HEK293 (cell line): Measurements from ENCODE around the gene SEMA4C.

Experiments
- AEBP2 ChIP-seq: fragments of 450-650 bp; formaldehyde crosslinking; IDR thresholded peaks from 2 replicates; pipeline ENCODE4 v1.5.1; 2016; ENCODE audit warnings: missing biosample characterization, missing genetic modification characterization, borderline replicate concordance
- ATF2 ChIP-seq: fragments of 450-650 bp; formaldehyde crosslinking; IDR thresholded peaks from 2 replicates; pipeline ENCODE4 v1.5.1; 2016; ENCODE audit warnings: missing biosample characterization, missing genetic modification characterization, low read depth
- KLF17 ChIP-seq: fragments of 450-650 bp; formaldehyde crosslinking; IDR thresholded peaks from 2 replicates; pipeline ENCODE4 v1.5.1; 2016; ENCODE audit warnings: missing biosample characterization, missing genetic modification characterization
- PRDM1 ChIP-seq: fragments of 450-650 bp; formaldehyde crosslinking; IDR thresholded peaks from 2 replicates; pipeline ENCODE4; 2016; ENCODE audit warnings: missing biosample characterization, missing genetic modification characterization
- ZNF175 ChIP-seq: fragments of 450-650 bp; formaldehyde crosslinking; IDR thresholded peaks from 2 replicates; pipeline ENCODE4 v1.5.1; 2016; ENCODE audit warnings: missing biosample characterization, missing genetic modification characterization
- ZNF2 ChIP-seq: fragments of 450-650 bp; formaldehyde crosslinking; IDR thresholded peaks from 2 replicates; pipeline ENCODE4 v1.5.1; 2016; ENCODE audit warnings: missing biosample characterization, missing genetic modification characterization
- ZNF335 ChIP-seq: fragments of 450-650 bp; formaldehyde crosslinking; conservative IDR thresholded peaks from 2 replicates; pipeline ENCODE4 v1.5.1; 2016; ENCODE audit warnings: missing biosample characterization, missing genetic modification characterization
- ZNF341 ChIP-seq: fragments of 450-650 bp; formaldehyde crosslinking; IDR thresholded peaks from 2 replicates; pipeline ENCODE4; 2016; ENCODE audit warnings: low read depth, missing biosample characterization, missing genetic modification characterization
- ZNF354C ChIP-seq: fragments of 450-650 bp; formaldehyde crosslinking; IDR thresholded peaks from 2 replicates; pipeline ENCODE4 v1.5.1; 2016; ENCODE audit warnings: missing biosample characterization, missing genetic modification characterization, low read depth, borderline replicate concordance
- ZNF561 ChIP-seq: fragments of 450-650 bp; IDR thresholded peaks from 2 replicates; pipeline ENCODE4 v1.5.1; 2018; ENCODE audit warnings: missing biosample characterization, missing genetic modification characterization, borderline replicate concordance
- ZNF629 ChIP-seq: fragments of 450-650 bp; formaldehyde crosslinking; IDR thresholded peaks from 2 replicates; pipeline ENCODE4 v1.5.1; 2017; ENCODE audit warnings: missing biosample characterization, missing genetic modification characterization
- ZNF639 ChIP-seq: fragments of 450-650 bp; formaldehyde crosslinking; IDR thresholded peaks from 2 replicates; pipeline ENCODE4 v1.5.1; 2016; ENCODE audit warnings: missing biosample characterization, missing genetic modification characterization
- ZNF701 ChIP-seq: fragments of 450-650 bp; formaldehyde crosslinking; IDR thresholded peaks from 2 replicates; pipeline ENCODE4 v1.5.1; 2016; ENCODE audit warnings: missing biosample characterization, missing genetic modification characterization
- ZNF707 ChIP-seq: fragments of 450-650 bp; formaldehyde crosslinking; IDR thresholded peaks from 2 replicates; pipeline ENCODE4 v1.5.1; 2016; ENCODE audit warnings: missing biosample characterization, missing genetic modification characterization
- ZNF768 ChIP-seq: fragments of 450-650 bp; formaldehyde crosslinking; IDR thresholded peaks from 2 replicates; pipeline ENCODE4 v1.5.1; 2018; ENCODE audit warnings: missing biosample characterization, mild to moderate bottlenecking, missing genetic modification characterization
- ZNF777 ChIP-seq: fragments of 450-650 bp; formaldehyde crosslinking; IDR thresholded peaks from 2 replicates; pipeline ENCODE4 v1.5.1; 2017; ENCODE audit warnings: missing biosample characterization, missing genetic modification characterization, borderline replicate concordance
- ZNF830 ChIP-seq: fragments of 450-650 bp; IDR thresholded peaks from 2 replicates; pipeline ENCODE4 v1.5.0; 2018; ENCODE audit warnings: missing biosample characterization, missing genetic modification characterization, low read depth, mild to moderate bottlenecking, moderate library complexity
- ZNF837 ChIP-seq: fragments of 450-650 bp; formaldehyde crosslinking; IDR thresholded peaks from 2 replicates; pipeline ENCODE4 v1.5.1; 2016; ENCODE audit warnings: missing biosample characterization, missing genetic modification characterization
- ZXDB ChIP-seq: fragments of 450-650 bp; formaldehyde crosslinking; IDR thresholded peaks from 2 replicates; pipeline ENCODE4 v1.5.1; 2016; ENCODE audit warnings: missing biosample characterization, missing genetic modification characterization
- TF ChIP-seq, protein P1 (sequence below): fragments of 450-650 bp; formaldehyde crosslinking; IDR thresholded peaks from 2 replicates; pipeline ENCODE4 v1.5.1; 2016; ENCODE audit warnings: missing biosample characterization, missing genetic modification characterization
- TF ChIP-seq, protein P2 (sequence below): fragments of 450-650 bp; formaldehyde crosslinking; IDR thresholded peaks from 2 replicates; pipeline ENCODE4; 2016; ENCODE audit warnings: missing biosample characterization, missing genetic modification characterization
- TF ChIP-seq, protein P3 (sequence below): fragments of 450-650 bp; IDR thresholded peaks from 2 replicates; pipeline ENCODE4 v1.5.1; 2018; ENCODE audit warnings: missing biosample characterization, mild to moderate bottlenecking, missing genetic modification characterization
- TF ChIP-seq, protein P4 (sequence below): fragments of 450-650 bp; formaldehyde crosslinking; IDR thresholded peaks from 2 replicates; pipeline ENCODE4 v1.5.1; 2016; ENCODE audit warnings: missing biosample characterization, missing genetic modification characterization

SEMA4C gene

GRCh38 chr2:96815326-96816126 is 54.4 kb downstream of the SEMA4C start (continued):
- TF ChIP-seq, protein P1, sequence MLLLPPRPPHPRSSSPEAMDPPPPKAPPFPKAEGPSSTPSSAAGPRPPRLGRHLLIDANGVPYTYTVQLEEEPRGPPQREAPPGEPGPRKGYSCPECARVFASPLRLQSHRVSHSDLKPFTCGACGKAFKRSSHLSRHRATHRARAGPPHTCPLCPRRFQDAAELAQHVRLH (tag by site-specific recombination) = no peak
- TF ChIP-seq, protein P2, sequence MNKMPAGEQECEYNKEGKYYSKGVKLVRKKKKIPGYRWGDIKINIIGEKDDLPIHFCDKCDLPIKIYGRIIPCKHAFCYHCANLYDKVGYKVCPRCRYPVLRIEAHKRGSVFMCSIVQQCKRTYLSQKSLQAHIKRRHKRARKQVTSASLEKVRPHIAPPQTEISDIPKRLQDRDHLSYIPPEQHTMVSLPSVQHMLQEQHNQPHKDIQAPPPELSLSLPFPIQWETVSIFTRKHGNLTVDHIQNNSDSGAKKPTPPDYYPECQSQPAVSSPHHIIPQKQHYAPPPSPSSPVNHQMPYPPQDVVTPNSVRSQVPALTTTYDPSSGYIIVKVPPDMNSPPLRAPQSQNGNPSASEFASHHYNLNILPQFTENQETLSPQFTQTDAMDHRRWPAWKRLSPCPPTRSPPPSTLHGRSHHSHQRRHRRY (tag by site-specific recombination) = no peak
- TF ChIP-seq ZNF777 (tag by site-specific recombination) (no peak), ZNF639 (tag by site-specific recombination) (no peak), ZNF701 (tag by site-specific recombination) (no peak), ZNF2 (tag by site-specific recombination) (0 out of 2 replicates have a peak, but pooled peaks have one; percentile 22), ZNF175 (tag by site-specific recombination) (no peak), AEBP2 (tag by site-specific recombination) (no peak), KLF17 (tag by site-specific recombination) (no peak), ZNF707 (no peak), ZNF629 (no peak), ZNF561 (tag by site-specific recombination) (no peak), ATF2 (tag by site-specific recombination) (no peak), ZNF830 (no peak), ZNF335 (peak; percentile 71), ZNF354C (tag by site-specific recombination) (no peak), ZNF341 (tag by site-specific recombination) (no peak), ZNF768 (tag by site-specific recombination) (no peak), ZXDB (tag by site-specific recombination) (0 out of 2 replicates have a peak, but pooled peaks have one; percentile 13), ZNF837 (tag by site-specific recombination) (no peak), PRDM1 (tag by site-specific recombination) (no peak)
- TF ChIP-seq, protein P3, sequence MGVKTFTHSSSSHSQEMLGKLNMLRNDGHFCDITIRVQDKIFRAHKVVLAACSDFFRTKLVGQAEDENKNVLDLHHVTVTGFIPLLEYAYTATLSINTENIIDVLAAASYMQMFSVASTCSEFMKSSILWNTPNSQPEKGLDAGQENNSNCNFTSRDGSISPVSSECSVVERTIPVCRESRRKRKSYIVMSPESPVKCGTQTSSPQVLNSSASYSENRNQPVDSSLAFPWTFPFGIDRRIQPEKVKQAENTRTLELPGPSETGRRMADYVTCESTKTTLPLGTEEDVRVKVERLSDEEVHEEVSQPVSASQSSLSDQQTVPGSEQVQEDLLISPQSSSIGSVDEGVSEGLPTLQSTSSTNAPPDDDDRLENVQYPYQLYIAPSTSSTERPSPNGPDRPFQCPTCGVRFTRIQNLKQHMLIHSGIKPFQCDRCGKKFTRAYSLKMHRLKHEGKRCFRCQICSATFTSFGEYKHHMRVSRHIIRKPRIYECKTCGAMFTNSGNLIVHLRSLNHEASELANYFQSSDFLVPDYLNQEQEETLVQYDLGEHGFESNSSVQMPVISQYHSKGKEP (tag by site-specific recombination) = no peak
- TF ChIP-seq, protein P4, sequence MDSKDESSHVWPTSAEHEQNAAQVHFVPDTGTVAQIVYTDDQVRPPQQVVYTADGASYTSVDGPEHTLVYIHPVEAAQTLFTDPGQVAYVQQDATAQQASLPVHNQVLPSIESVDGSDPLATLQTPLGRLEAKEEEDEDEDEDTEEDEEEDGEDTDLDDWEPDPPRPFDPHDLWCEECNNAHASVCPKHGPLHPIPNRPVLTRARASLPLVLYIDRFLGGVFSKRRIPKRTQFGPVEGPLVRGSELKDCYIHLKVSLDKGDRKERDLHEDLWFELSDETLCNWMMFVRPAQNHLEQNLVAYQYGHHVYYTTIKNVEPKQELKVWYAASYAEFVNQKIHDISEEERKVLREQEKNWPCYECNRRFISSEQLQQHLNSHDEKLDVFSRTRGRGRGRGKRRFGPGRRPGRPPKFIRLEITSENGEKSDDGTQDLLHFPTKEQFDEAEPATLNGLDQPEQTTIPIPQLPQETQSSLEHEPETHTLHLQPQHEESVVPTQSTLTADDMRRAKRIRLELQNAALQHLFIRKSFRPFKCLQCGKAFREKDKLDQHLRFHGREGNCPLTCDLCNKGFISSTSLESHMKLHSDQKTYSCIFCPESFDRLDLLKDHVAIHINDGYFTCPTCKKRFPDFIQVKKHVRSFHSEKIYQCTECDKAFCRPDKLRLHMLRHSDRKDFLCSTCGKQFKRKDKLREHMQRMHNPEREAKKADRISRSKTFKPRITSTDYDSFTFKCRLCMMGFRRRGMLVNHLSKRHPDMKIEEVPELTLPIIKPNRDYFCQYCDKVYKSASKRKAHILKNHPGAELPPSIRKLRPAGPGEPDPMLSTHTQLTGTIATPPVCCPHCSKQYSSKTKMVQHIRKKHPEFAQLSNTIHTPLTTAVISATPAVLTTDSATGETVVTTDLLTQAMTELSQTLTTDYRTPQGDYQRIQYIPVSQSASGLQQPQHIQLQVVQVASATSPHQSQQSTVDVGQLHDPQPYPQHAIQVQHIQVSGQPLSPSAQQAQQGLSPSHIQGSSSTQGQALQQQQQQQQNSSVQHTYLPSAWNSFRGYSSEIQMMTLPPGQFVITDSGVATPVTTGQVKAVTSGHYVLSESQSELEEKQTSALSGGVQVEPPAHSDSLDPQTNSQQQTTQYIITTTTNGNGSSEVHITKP (tag by site-specific recombination) = no peak
